HEK293T (cell line): Measurements from ENCODE around the gene RP2.

Experiments
- BHLHE40 ChIP-seq: fragments of 450-650 bp; IDR thresholded peaks from 2 replicates; pipeline ENCODE4 v1.6.1; 2016; ENCODE audit warnings: mild to moderate bottlenecking, moderate library complexity, borderline replicate concordance
- CTBP1 ChIP-seq: fragments of 450-650 bp; IDR thresholded peaks from 2 replicates; pipeline ENCODE4 v1.6.1; 2016; ENCODE audit warnings: borderline replicate concordance
- ELF4 ChIP-seq: fragments of 450-650 bp; IDR thresholded peaks from 2 replicates; pipeline ENCODE4 v1.6.1; 2017; ENCODE audit warnings: antibody characterized with exemption
- FOXA1 ChIP-seq: fragments of 450-650 bp; IDR thresholded peaks from 2 replicates; pipeline ENCODE4 v1.6.1; 2016; ENCODE audit warnings: mild to moderate bottlenecking
- FOXK2 ChIP-seq: fragments of 450-650 bp; IDR thresholded peaks from 2 replicates; pipeline ENCODE4 v1.6.1; 2016; ENCODE audit warnings: mild to moderate bottlenecking
- FOXM1 ChIP-seq: fragments of 450-650 bp; IDR thresholded peaks from 2 replicates; pipeline ENCODE4 v1.6.1; 2017; ENCODE audit warnings: mild to moderate bottlenecking, borderline replicate concordance
- LEF1 ChIP-seq: fragments of 450-650 bp; IDR thresholded peaks from 2 replicates; pipeline ENCODE4 v1.6.1; 2017; ENCODE audit warnings: mild to moderate bottlenecking, borderline replicate concordance
- SP1 ChIP-seq: fragments of 450-650 bp; IDR thresholded peaks from 2 replicates; pipeline ENCODE4 v1.6.1; 2017
- SUZ12 ChIP-seq: fragments of 450-650 bp; IDR thresholded peaks from 2 replicates; pipeline ENCODE4 v1.6.1; 2016; ENCODE audit warnings: mild to moderate bottlenecking
- TARDBP ChIP-seq: fragments of 450-650 bp; IDR thresholded peaks from 2 replicates; pipeline ENCODE4 v1.6.1; 2016
- ZNF384 ChIP-seq: fragments of 450-650 bp; IDR thresholded peaks from 2 replicates; pipeline ENCODE4 v1.6.1; 2016
- TF ChIP-seq, protein P1 (sequence below): fragments of 450-650 bp; IDR thresholded peaks from 2 replicates; pipeline ENCODE4 v1.6.1; 2016

DNA sequence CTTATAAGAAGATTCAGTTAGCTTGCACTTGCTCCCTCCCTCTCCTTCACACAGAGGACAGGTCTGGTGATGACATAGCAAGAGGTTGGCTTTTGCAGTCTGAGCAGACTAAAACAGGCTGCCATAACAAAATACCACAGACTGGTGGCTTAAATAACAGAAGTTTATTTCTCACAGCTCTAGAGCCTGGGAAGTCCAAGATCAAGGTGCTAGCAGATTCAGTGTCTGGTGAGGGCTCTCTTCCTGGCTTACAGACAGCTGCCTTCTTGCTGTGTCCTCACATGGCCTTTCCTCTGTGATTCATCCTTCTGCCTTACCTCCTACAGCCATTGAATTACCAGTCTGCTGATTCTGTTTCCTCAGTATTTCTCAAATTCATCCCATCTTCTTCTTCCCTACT, 13.1 kb downstream of the RP2 start:
- TF ChIP-seq CTBP1 = no peak
- no peak for TF ChIP-seq SUZ12
- no peak for TF ChIP-seq FOXM1
- no peak for TF ChIP-seq FOXK2
- TF ChIP-seq ZNF384 = no peak
- TF ChIP-seq ELF4 = no peak
- no peak for TF ChIP-seq BHLHE40
- TF ChIP-seq SP1 = no peak
- no peak for TF ChIP-seq LEF1
- TF ChIP-seq, protein P1, sequence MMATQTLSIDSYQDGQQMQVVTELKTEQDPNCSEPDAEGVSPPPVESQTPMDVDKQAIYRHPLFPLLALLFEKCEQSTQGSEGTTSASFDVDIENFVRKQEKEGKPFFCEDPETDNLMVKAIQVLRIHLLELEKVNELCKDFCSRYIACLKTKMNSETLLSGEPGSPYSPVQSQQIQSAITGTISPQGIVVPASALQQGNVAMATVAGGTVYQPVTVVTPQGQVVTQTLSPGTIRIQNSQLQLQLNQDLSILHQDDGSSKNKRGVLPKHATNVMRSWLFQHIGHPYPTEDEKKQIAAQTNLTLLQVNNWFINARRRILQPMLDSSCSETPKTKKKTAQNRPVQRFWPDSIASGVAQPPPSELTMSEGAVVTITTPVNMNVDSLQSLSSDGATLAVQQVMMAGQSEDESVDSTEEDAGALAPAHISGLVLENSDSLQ = no peak
- TF ChIP-seq TARDBP = no peak
- TF ChIP-seq FOXA1 = no peak
